ENCODE measurements around the gene GARRE1.
A peak's percentile ranks its signal among the peaks of the same experiment; 100 is the strongest.
"Not testable (repeated sequence)": the region's sequence is repeated elsewhere in the genome, so short reads cannot be mapped to it uniquely, and the experiment has no call there.

The GARRE1 gene, protein sequence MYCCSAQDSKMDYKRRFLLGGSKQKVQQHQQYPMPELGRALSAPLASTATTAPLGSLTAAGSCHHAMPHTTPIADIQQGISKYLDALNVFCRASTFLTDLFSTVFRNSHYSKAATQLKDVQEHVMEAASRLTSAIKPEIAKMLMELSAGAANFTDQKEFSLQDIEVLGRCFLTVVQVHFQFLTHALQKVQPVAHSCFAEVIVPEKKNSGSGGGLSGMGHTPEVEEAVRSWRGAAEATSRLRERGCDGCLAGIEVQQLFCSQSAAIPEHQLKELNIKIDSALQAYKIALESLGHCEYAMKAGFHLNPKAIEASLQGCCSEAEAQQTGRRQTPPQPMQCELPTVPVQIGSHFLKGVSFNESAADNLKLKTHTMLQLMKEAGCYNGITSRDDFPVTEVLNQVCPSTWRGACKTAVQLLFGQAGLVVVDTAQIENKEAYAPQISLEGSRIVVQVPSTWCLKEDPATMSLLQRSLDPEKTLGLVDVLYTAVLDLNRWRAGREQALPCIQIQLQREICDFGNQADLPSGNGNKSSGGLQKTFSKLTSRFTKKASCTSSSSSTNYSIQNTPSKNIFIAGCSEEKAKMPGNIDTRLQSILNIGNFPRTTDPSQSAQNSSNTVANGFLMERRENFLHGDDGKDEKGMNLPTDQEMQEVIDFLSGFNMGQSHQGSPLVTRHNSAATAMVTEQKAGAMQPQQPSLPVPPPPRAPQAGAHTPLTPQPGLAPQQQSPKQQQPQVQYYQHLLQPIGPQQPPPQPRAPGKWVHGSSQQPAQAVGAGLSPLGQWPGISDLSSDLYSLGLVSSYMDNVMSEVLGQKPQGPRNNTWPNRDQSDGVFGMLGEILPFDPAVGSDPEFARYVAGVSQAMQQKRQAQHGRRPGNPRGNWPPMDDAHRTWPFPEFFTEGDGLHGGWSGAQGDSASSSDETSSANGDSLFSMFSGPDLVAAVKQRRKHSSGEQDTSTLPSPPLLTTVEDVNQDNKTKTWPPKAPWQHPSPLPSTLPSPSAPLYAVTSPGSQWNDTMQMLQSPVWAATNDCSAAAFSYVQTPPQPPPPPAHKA (N-terminal part only)

GRCh38 chr19:34254046-34254697 lies at the start of gene GARRE1:
Gene GARRE1 (plus strand): TSS chr19:34254554. CDS start chr19:34300474, 45,920 bp downstream.
- peak; percentile 82 for DNase-seq

GRCh38 chr19:34205324-34205723 lies 49.0 kb upstream of the GARRE1 start:
- not testable (repeated sequence) for DNase-seq

GRCh38 chr19:34208291-34208884 lies 46.0 kb upstream of the GARRE1 start:
- no peak for DNase-seq

DNA sequence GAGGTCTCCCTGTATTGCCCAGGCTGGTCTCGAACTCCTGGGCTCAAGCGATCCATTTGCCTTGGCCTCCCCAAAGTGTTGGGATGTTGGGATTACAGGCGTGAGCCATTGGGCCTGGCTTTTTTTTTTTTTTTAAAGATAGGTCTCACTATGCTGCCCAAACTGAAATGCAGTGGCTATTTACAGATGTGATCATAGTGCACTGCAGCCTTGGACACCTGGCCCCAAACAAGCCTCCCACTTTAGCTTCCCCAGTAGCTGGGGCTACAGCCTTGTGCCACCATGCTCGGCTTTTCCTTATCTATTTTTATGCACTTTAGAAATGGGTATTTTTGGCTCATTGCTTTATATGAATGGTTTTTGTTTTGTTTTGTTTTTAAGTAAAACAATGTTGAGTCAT lies 44.6 kb upstream of the GARRE1 start:
- DNase-seq: no peak

DNA sequence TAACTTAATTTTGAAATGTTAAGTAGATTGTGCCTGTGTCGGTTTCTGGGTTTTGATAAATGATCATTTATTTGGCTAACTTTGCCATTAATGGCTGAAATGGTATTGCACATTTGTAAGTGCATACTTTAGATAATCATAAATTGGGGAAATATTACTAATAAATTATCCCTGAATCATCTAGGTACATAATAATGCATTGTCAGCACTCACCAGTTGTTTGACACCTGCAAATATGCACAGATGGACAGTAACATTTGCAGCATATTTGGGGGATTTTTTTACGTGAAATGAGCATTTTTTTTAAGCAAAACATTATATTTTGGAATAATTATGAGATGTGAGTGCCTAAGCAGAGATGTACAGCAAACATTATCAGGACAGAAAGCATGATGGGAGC lies 41.1 kb upstream of the GARRE1 start:
- no peak for DNase-seq

DNA sequence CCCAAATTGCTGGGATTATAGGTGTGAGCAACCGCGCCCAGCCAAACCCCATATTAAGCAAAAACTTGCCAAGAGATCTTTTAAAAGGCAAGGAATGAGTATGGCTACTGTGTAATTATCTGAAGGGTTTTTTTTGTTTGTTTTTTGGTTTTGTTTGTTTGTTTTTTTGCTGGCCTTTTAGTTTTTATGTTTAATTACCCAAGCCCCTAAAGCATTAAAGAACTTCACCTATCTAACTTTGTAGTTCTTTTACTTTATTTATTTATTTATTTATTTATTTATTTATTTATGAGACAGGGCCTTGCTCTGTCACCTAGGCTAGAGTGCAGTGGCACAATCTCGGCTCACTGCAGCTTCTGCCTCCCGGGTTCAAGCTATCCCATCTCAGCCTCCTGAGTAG lies 40.3 kb upstream of the GARRE1 start:
- no peak for DNase-seq

- no peak for DNase-seq
Observed at GRCh38 chr19:34215006-34215665, 39.2 kb upstream of the GARRE1 start.

- no peak for DNase-seq
Observed at GRCh38 chr19:34215666-34216038, 38.7 kb upstream of the GARRE1 start.

GRCh38 chr19:34216745-34217219 lies 37.6 kb upstream of the GARRE1 start:
- not testable (repeated sequence) for DNase-seq

- DNase-seq: peak; percentile 63
Observed at GRCh38 chr19:34217952-34218817, 36.2 kb upstream of the GARRE1 start.

- DNase-seq: no peak
Observed at GRCh38 chr19:34218818-34219164, 35.6 kb upstream of the GARRE1 start.

DNA sequence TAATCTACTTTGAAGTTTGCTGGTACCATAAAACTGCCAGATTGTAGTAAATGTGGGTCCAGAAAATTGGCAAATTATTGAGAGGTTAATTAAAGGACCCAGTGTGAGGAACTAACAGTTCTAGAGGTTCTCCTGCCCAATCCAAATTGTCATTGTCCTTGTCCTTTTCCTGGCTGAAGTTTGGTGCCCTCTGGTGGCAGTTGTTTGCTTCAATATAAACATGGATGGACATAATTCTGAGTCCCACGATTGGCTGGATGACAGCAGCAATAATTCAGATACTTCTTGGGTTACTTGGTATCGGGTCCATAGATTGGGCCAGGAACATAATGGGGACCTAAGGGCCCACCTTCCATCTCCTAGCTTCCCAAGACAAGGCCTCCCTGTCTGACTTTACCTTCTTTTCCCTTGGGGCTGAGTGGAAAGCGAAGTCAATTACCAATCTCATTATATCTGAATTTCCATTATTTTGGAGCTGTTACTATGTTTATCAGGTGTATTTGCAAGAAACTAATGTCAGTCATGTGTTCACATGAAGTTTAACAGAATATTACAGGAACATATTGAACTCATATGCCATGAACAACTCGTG lies 33.8 kb upstream of the GARRE1 start:
- peak; percentile 57 for DNase-seq

- no peak for DNase-seq
Observed at GRCh38 chr19:34222386-34222785, 32.0 kb upstream of the GARRE1 start.

DNA sequence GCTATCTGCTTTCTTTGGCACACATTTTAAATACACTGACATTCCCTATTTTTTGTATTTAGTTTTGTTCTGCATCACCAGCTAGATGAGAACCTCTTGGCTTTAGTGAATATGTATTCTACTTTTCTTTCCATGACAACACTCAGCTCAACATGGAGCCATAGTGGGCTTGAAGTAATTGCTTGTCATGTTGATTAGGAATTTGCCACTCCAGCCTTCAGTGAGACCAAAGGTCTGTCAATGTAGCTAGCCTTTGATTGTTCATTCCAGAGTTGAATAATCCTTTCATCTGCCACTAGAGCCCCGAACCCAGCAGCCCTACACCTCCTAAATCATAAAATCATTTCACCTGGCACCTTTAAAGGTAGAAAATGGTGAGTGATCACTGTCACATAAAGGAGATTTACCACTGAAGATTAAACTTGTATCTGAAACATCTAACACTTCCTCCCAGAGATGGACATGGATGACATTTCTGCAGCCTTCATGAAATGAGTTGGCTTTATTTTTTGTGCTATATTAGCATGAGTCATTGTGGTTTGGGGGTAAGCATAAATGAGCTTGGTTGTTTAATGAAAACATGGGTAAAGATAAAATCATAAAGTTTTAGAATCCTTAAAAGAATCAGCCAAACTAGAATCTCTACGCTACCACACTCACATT lies 29.2 kb upstream of the GARRE1 start:
- DNase-seq: no peak

DNA sequence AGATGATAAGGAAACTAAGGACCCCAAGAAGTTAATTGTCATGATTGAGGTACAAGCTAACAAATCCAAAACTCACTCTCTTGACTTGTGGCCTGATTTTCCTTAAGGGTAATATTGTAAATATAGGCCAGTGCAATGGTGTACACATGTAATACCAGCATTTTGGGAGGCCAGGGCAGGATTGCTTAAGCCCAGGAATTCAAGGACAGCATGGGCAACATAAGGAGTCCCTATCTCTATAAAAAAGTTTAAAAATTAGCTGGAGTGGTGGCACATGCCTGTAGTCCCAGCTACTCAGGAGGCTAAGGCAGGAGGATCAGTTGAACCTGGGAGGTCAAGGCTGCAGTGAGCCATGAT lies 28.7 kb upstream of the GARRE1 start:
- no peak for DNase-seq

DNA sequence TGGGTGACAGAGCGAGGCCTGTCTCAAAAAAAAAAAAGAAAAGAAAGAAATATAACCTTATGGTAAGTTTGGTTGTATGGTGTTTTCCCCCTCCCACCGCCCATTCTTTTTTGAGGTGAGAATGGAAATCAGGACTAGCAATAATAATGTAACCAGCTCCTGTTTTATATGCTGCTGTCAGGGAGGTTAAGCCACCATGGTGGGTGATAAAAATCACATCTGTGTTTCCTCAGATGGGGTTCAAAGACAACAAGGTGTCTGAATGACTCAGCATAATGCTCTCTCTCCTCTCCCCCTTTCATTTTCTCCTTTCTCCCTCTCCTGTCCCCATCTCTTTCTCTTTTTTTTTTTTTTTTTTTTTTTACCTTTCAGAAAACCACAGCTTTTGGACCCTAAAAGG lies 28.3 kb upstream of the GARRE1 start:
- no peak for DNase-seq

DNA sequence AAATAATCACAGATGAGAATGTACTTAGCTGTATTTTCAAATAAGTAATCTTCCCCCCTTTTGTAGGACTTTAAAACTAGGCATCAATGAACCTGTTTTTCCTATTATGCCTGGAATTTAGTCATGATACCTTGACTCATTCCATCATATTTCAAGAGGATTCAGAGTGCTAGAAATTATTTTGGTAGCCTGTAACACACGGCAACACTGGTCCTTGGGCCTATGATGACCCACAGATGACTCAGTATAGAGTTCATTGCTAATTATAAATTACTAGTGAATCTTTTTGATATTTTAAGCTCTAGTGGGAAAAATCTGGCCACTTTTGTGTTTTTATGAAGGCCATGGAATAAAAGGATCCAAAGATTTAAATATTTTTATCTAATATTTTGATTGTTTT lies 26.0 kb upstream of the GARRE1 start:
- DNase-seq: no peak

- DNase-seq: no peak
Observed at GRCh38 chr19:34228762-34229161, 25.6 kb upstream of the GARRE1 start.

DNA sequence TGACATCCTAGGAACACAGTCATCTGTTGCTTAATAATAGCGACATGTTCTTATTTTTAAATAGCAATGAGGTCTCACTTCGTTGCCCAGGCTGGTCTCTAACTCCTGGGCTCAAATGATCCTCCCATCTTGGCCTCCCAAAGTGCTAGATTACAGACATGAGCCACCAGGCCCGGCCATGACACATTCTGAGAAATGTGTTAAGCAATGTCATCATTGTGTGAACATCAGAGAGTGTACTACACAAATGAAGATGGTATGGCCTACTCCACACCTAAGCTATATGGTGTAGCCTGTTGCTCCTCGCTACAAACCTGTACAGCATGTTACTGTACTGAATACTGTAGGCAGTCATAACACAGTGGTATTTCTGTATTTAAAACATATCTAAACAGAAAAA lies 24.6 kb upstream of the GARRE1 start:
- DNase-seq: no peak

- no peak for DNase-seq
Observed at GRCh38 chr19:34230820-34231219, 23.5 kb upstream of the GARRE1 start.

Data from activated gamma-delta T cell treated with Interleukin-2 at 50 U/mL for 16 hours (primary cell).